ENCODE results near the gene PRDX1.
A peak's percentile ranks its signal among the peaks of the same experiment; 100 is the strongest.

The PRDX1 gene

DNA sequence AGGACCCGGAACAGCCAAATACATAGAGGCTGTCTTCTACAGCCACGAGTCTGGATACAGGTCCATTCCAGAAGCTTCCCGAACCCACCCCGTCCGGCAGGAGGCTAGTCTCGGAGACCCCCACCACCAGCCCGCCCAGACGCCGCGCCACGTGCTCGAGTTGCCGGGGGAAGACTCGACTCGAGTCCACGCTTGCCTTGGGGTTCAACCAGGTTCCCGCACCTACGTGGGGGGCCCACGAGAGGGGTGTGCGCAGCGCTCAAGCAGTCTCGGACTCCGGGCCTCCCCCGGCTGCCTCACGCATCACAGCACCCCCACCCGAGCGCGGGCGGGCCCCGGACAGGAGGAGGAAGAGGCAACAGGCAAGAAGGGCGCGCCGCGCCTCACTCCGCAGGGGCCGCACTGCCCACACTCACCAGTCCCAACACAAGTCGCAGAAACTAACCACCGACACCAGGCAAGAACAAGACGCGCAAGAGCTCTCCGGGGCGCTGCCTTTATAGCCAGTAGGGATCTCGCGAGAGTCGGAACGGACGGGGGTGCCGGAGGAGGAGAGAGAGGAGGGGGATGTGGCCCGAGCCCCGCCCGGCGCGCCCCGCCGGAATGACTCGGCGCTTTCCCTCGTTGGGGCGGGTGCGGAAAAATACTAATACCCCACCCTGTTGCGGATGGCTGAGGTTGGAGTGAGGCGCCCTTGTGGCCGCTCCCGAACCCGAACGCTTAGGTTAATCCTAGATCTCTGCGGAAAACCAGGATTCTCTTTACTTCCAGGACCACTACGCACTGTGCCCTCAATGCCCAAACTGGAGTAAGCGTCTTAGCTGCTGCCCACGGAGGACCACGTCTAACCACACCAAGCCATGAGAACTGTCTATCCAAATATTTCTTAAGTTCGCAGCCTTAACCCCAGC, at the start of gene PRDX1:
Gene PRDX1 (minus strand): TSS at position 472 of the 911 bp plus-strand sequence. CDS start 2,841 bp downstream, outside the sequence.
- peak; percentile 93 to 94 for DNase-seq (ENCODE audit: low read depth in 2 of 2)

DNA sequence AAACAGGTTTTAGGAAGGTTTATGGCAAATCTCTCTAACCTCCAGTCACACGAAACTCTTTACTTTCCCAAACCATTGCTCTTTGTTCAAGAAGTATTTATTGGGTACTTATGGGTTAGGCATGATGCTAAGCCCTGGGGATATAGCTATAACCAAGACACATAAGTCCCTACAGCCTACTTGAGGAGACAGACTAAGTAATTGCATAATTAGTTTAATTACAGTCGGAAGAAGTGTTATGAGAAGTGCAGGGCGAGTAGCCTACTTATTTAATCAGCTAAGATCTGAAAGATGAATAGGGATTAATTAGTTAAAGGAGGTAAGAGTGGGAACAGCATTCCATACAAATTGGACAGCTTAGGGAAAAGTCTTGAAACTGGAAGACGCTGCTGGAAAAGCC, 48.9 kb upstream of the PRDX1 start:
- no peak for DNase-seq (ENCODE audit: low read depth in 2 of 2)

DNA sequence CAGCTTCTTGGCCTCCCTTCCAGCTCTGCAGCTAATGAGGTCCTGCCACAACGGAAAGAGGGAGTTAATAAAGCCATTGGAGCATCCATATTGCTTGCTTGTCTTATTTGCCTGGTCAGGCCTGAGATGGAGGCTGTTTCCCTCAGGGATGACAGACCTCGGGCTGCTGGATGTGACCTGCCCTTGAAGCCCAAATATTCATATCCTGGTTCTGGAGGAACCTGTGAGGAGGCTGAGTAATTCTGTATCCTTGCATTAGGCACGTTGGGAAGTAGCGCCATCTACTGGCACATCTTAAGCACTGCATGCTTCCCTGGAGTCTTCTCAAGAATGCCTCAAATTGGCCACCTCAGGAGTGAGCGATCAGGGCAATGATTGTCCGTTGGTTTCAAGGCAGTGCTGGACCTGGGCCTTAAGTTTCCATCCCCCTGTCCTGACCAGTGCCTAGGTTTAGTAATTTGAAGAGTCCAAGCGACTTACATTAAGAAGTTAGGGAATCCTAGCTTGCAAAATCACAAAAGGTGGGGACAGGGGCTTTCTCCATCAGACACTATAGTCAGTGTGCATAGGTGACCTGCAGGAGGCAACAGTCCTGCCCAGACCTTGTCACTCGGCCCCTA, 48.4 kb upstream of the PRDX1 start:
- peak; percentile 45 to 57 for DNase-seq (ENCODE audit: low read depth in 2 of 2)

DNA sequence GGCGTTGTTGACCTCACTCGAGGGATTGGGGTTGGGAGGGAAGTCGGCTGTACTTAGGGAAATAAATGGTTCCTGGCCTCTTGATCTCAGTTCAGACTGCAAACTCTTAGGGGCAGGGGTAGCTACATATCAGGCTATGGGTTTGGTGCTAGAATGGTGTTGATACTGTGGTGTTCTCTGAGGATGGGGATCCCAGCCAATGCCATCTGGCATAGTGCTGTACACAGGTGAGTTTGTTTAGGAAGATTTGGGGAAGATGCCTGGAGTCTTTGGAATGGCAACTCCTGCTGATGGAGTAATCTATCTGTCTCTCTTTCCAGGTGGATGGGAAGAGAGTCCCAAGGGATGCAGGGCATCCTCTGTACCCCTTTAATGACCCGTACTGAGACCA, 47.9 kb upstream of the PRDX1 start:
- no peak for DNase-seq (ENCODE audit: low read depth in 2 of 2)

DNA sequence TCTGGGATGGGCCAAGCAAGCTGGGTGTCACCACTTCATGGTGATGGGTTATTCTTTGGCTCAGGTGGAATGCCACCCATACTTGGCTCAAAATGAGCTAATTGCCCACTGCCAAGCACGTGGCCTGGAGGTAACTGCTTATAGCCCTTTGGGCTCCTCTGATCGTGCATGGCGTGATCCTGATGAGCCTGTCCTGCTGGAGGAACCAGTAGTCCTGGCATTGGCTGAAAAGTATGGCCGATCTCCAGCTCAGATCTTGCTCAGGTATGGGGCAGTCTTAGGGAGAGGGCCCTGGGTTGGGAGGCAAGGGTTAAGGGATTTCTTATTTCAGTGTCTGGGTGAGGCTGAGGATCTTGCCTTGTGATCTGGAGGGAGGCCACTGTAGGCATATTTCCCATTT, 46.7 kb upstream of the PRDX1 start:
- no peak for DNase-seq (ENCODE audit: low read depth in 2 of 2)

DNA sequence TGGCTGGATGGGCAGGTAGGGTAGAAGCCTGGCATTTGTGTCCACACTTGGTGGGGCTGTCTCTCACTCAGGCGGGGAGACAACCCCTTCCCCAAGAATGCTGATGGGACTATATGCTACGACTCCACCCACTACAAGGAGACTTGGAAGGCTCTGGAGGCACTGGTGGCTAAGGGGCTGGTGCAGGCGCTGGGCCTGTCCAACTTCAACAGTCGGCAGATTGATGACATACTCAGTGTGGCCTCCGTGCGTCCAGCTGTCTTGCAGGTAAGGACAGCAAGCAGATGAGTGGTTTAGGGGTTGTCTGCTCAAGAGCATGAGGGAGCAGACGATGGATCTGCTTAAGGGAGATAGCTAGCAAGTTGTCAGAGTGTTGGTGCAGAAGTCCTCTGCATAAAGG, 46.2 kb upstream of the PRDX1 start:
- no peak for DNase-seq (ENCODE audit: low read depth in 2 of 2)

DNA sequence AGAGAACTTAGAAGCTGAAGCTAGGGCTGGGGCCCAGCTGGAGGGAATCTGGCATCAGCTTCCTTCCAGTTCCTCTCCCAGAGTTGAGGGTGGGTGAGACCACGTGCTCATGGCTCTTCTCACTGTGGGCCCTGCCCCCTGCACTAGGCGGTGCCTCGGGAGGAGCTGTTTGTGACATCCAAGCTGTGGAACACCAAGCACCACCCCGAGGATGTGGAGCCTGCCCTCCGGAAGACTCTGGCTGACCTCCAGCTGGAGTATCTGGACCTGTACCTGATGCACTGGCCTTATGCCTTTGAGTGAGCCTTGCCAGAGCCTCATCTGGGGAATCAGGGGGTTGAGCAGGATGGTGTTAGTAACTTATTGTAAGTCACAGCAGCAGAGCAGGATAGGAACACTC, 45.0 kb upstream of the PRDX1 start:
- no peak for DNase-seq (ENCODE audit: low read depth in 2 of 2)

DNA sequence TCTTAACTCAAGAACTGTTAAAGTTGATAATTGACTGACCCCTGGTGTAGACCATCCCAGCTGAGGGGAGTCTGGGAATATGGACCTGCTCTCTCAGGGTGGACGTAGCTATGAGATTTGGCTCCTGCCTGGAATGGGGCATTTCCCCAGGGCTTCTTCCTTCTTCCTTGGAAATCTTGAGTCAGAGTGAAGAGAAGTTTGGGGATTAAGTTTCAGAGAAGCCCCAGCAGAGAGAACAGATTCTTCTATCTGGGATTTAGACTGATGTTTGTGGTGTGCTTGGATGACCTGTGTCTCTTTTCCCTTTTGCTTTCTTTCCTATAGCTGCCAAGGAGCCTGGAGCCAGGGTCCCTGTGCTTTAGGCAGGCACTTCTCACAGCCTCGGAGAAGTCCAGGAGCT, 42.2 kb upstream of the PRDX1 start:
- DNase-seq (ENCODE audit: low read depth in 2 of 2) = no peak

DNA sequence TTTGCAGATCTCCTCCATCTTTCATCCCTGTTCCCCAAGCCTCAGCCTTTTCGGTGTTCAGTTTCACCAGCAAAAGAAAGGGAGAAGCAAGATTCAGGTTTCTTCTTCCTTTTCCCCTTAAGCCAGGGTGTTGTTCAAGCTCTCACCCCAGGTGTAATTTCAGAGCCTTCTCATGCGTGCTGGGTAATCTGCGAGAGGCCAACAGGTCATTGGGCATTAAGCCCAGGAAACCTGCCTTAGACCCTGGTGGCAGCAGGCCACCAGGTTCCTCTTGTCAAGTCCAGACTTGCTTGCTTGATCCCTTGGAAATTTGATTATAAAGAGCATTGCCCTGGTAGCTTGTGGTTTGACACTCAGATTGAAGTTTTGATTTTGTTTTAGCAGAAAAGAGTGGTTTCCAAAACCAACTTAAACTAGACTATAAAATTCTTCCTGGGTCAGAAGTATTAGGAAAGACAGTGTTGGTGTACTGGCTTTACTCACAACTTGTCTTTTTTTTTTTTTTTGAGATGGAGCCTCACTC, 35.8 kb upstream of the PRDX1 start:
- DNase-seq (ENCODE audit: low read depth in 2 of 2) = no peak

DNA sequence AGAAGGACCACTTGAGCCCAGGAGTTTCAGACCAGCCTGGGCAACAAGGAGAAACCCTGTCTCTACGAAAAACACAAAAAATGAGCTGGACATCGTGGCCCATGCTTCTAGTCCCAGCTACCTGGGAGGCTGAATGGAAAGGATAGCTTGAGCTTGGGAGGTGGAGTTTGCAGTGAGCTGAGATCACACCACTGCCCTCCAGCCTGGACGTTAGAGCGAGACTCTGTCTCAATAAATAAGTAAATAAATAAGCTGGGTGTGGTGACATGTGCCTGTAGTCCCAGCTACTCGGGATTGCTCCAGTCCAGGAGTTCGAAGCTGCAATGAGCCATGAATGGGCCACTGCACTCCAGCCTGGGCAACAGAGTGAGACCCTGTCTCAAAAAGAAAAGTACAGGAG, 32.5 kb upstream of the PRDX1 start:
- no peak for DNase-seq (ENCODE audit: low read depth in 2 of 2)

DNA sequence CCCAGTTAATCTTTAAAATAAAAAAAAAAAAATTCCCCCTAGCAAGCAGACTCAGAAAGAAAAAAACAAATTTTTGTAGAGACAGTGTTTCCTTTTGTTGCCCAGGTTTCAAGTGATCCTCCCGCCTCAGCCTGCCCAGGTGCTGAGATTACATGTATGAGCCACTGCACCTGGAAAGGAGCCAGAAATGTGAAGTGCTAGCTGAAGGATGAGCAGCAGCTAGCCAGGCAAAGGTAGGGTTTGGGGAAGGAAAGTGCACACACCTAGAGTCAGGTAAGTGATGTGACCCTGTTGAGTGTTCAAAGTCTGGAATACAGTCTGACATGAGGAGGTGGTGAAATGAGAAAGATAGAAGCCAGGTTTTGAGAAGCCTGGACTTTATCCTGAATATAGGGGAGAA, 30.6 kb upstream of the PRDX1 start:
- DNase-seq (ENCODE audit: low read depth in 2 of 2) = no peak

DNA sequence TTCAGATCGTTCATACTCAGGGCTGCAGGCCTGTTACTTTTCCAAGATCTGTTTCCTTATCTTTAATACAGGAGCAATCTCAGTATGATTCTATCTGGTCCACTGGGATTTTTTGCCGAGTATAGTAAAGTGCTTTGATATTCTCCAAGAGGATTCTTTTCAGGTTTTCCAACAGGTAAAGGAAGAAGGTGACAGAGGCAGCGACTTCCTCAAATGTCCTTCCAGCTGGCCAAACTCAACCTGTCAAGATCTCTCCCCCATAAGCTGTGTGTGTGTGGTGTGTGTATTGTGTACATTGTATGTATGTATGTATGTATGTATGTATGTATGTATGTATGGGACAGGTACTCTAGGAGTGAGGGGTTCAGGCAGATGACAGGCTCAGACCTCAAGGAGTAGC, 30.0 kb upstream of the PRDX1 start:
- DNase-seq (ENCODE audit: low read depth in 2 of 2) = no peak

DNA sequence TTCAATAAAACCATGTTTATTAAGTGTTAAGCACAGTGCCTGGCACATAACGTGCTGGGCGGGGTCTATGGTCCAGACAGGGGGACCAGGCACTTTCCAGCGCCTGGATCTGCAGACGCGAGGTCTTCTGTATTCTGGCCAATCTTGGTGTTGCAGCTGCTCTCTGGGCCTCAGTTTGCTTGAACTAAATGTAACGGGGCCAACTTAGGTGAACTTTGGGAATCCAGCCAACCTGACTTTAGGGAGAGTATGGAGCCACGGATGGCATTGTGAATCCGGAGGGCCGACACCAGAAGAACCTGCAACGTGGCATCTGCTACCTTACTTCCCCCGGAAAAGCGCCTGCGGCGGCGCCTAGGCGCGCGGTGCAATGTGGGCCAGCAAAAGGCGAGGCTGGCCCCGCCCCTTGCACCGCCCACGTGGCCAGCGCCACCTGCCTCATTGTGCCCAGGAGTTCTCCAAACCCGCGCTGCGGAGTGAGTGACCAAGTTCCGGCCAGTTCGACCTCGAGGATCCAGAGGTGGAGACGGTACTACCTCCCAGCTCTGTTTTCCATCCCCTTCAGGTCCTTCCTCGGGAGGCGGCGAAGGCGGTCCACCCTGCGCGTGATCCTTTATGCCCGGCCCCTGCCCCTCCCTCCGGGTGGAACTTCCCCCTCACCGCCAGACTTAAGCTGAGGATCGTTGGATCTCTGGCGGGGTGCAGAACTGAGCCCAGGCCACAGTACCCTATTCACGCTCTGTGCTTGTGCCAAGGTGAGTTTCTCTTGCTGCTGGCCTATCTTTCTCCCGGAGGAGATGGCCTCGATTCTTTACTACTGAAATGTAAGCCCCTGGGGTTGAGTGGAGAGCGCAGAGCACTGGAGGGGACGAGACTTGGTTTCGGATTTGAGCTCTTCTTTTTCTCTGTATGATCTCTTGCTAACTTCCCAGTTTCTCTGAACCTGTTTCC, 29.0 kb upstream of the PRDX1 start, which contains the start of gene AKR1A1:
Gene AKR1A1 (plus strand): TSS at position 426 of the 951 bp plus-strand sequence. CDS start 10,969 bp downstream, outside the sequence.
- peak; percentile 70 to 87 for DNase-seq (ENCODE audit: low read depth in 2 of 2)

DNA sequence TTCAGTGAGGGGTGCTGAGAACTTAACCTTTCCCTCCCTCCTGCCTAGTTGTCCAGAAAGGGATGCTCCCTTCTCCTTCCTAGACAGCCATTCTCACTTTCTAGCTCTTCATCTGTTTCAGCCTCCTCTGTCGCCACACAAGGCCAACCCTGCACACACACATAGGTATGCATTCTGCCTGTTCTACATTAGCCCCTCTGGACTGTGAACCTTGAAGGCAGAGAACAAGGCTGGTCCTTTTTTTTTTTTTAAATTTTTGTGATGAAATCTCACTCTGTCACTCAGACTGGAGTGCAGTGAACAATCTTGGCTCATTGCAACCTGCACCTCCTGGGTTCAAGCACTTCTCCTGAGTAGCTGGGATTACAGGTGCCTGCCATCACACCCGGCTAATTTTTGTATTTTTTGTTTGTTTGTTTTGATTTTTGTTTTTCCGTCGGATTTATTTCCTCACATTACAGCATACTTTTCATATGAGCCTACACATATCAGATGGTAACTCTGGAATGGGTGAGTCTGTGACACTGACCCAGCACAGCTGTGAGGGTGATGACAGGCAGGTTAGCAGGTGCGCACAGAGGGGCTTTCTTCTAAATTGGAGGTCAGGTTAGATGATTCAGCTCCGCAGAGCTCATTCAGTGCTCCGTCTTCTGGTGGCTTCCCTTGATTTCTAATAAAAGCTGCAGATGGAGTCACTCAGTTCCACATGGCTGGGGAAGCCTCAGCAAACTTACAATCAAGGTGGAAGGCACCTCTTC, 24.0 kb upstream of the PRDX1 start:
- DNase-seq (ENCODE audit: low read depth in 2 of 2) = no peak

DNA sequence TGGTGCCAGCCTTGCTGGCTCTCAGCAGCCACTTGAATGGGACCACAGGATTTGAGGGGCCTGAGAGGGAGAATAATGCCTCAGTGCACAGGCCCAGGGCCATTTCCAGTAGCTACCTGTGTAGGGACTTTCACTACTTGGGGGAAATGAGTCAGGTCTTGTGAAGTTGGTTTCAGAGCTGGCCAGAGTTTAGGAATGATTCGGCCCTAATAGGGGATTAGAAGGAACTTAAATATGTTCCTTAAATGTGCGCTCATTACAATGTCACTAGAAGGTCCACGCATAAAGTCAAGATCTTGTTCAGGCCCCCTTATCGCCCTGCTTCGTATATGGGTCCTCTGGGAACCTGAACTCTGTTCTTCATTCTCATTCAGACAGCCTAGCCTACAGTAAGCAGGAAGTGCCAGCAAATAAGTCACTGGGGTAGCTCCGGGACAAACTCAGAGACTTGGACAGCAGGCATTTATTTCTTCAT, 23.4 kb upstream of the PRDX1 start:
- no peak for DNase-seq (ENCODE audit: low read depth in 2 of 2)

DNA sequence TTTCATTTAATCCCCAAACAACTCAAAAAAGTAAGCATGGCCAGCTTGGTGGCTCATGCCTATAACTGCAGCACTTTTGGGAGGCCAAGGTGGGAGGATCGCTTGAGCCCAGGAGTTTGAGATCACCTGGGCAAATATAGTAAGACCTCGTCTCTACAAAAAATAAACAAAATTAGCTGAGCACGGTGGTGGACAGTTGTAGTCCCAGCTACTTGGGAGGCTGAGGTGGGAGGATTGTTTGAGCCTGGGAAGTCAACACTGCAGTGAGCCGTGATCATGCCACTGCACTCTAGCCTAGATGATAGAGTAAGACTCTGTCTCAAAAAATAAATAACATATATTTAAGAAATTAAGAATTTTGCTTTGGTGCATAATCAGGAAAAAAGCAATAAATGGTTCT, 22.8 kb upstream of the PRDX1 start:
- no peak for DNase-seq (ENCODE audit: low read depth in 2 of 2)

DNA sequence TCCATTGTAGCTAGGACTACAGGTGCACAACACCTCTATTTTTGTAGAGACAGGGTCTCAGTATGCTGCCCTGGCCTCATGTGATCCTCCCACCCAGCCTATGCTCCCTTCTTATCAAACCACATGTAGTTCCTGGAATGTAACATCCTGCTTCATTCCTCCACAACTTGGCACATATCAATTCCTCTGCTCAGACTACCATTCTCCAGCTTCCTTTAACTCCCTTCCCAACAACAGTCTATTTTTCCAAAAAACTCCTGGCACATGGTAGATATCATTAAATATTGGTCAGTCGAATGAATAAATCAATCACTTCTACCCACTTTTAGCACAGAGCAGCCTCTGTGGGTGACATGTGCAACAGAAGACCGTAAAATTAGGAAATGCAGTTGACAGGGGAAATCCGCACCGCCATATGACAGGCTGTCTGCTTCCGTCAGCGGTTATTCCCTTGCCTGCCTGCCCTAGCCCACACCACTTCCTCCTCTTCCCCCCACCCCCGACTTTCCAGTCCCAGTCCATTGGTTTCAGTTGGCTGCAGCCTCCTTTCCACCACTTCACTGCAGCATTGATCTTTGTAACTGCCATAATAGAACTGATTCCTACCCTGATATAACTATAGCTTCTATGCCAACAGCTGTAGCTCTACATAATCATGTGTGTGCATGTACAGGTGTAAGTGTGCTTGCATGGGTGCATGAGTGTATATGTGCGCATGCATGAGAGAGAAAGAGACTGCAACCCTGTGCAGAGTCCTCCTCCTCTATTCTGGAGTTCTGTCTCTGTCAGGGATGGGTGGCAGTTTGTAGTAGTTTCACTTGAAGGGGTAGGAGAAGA, 22.1 kb upstream of the PRDX1 start:
- peak; percentile 74 to 75 for DNase-seq (ENCODE audit: low read depth in 2 of 2)

DNA sequence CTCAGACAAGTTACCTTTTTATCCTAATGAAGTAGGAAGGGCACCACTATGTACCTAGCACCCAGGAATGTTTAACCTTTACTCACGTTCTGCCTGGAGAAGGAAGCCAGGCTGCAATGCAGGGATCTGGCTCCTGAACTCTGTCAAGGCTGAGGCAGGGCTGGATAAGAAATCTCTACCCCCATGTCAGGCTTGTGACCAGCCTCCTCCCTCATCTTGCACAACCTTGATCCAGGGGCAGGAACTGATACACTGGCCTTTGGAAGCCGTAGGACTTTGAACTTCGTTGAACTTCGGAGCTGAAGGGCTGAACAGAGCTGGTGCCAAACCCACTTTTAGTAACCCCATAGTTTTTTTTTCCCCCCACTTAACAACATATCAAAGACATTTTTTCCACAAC, 20.9 kb upstream of the PRDX1 start:
- no peak for DNase-seq (ENCODE audit: low read depth in 2 of 2)

DNA sequence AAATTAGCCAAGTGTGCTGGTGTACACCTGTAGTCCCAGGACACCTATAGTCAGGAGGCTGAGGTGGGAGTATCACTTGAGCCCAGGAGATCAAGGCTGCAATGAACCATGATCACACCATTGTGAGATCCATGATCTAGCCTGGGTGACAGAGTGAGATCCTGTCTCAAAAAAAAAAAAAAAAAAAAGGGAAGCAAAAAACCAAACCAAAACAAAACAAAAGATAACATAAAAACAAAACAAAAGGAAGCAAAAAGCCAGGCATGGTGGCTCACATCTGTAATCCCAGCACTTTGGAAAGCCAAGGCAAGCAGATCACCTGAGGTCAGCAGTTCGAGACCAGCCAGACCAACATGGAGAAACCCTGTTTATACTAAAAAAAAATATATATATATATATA, 19.5 kb upstream of the PRDX1 start:
- DNase-seq (ENCODE audit: low read depth in 2 of 2) = no peak

DNA sequence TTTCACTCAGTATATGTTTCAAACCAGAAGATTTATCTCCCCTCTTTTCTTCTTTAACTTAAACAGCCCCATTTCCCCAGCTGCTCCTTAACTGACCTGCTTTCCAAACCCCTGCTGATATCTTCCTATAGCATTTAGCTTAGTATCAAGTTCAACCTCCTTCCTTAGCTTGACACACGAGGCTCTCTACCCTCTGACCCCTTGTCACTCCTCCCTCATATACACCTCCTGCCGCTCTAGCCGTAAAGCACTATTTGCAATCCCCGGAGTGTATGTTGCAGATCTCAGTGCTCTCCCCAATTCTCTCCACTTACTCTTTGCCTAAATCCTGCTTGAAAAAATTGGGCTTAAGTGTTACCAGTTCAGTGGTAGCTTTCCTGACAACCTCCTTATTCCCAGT, 15.2 kb upstream of the PRDX1 start:
- DNase-seq (ENCODE audit: low read depth in 2 of 2) = no peak

Data from stimulated activated CD8-positive, alpha-beta memory T cell treated with anti-CD3 and anti-CD28 coated beads, Interleukin-7, amount 100 ng/mL, for 4 hours (primary cell).